Measurements from ENCODE around the gene RTKN. TPM values are rescaled to one million over a fixed set of nuclear protein-coding genes. Genes with fewer than 3 reads are reported as not detected.
"Not testable (repeated sequence)": the region's sequence is repeated elsewhere in the genome, so short reads cannot be mapped to it uniquely, and the experiment has no call there.

Gene RTKN
- total RNA-seq, 3 donors from 2014 or later = 9.3 to 49.9 (median 36.7) TPM

- peak overlapping the region; percentile 85 to 95 (median 88) for H3K4me3 ChIP-seq
- intact Hi-C loops (cut with DNase I; ENCODE audit: low total_unique reads) = no loop called here
- H3K27ac ChIP-seq = peak overlapping the region; percentile 77 to 85
- H3K9me3 ChIP-seq = no peaks in the 10 kb centered on the region
- H3K36me3 ChIP-seq = no peaks in the 10 kb centered on the region
- no peak for DNase-seq (ENCODE audit: low spot score in 2 of 2)
- peaks cover 4 to 8% of the 10 kb centered on the region in 2 donors for H3K4me1 ChIP-seq
- H3K27me3 ChIP-seq = no peaks in the 10 kb centered on the region
- TF ChIP-seq CTCF (IDR thresholded peaks at IDR 0.05) = no peak
- TF ChIP-seq POLR2A (IDR thresholded peaks at IDR 0.05) = no peak
- TF ChIP-seq POLR2AphosphoS5 (IDR thresholded peaks at IDR 0.05) = no peak
Observed at GRCh38 chr2:74464406-74464805, 22.7 kb upstream of the RTKN start.

- Histone ChIP-seq H3K27ac (no peak overlapping the region), H3K36me3 (no peaks in the 10 kb centered on the region), H3K4me1 (peaks cover 8 to 9% of the 10 kb centered on the region in 2 donors), H3K27me3 (no peaks in the 10 kb centered on the region), H3K9me3 (no peaks in the 10 kb centered on the region), H3K4me3 (no peak overlapping the region)
- no peak for DNase-seq (ENCODE audit: low spot score in 2 of 2)
- TF ChIP-seq POLR2A (IDR thresholded peaks at IDR 0.05) (no peak), CTCF (IDR thresholded peaks at IDR 0.05) (no peak), POLR2AphosphoS5 (IDR thresholded peaks at IDR 0.05) (no peak)
- intact Hi-C loops (cut with DNase I; ENCODE audit: low total_unique reads) = no loop called here
Observed at GRCh38 chr2:74462786-74463105, 21.0 kb upstream of the RTKN start.

- Histone ChIP-seq H3K9me3 (no peaks in the 10 kb centered on the region), H3K27me3 (no peaks in the 10 kb centered on the region), H3K4me1 (peaks cover 8 to 9% of the 10 kb centered on the region in 2 donors), H3K27ac (no peak overlapping the region), H3K4me3 (no peak overlapping the region), H3K36me3 (no peaks in the 10 kb centered on the region)
- DNase-seq (ENCODE audit: low spot score in 2 of 2) = no peak
- TF ChIP-seq POLR2A (IDR thresholded peaks at IDR 0.05) = no peak
- TF ChIP-seq CTCF (IDR thresholded peaks at IDR 0.05) = no peak
- no peak for TF ChIP-seq POLR2AphosphoS5 (IDR thresholded peaks at IDR 0.05)
- intact Hi-C loops (cut with DNase I; ENCODE audit: low total_unique reads) = no loop called here
Observed at GRCh38 chr2:74462054-74462785, 20.5 kb upstream of the RTKN start.

GRCh38 chr2:74461187-74462053 is 19.7 kb upstream of the RTKN start:
- Histone ChIP-seq H3K9me3 (no peaks in the 10 kb centered on the region), H3K27ac (no peak overlapping the region), H3K4me3 (no peak overlapping the region), H3K4me1 (peaks cover 12 to 13% of the 10 kb centered on the region in 2 donors), H3K36me3 (no peaks in the 10 kb centered on the region), H3K27me3 (no peaks in the 10 kb centered on the region)
- intact Hi-C loops (cut with DNase I; ENCODE audit: low total_unique reads) = no loop called here
- no peak for TF ChIP-seq POLR2AphosphoS5 (IDR thresholded peaks at IDR 0.05)
- TF ChIP-seq CTCF (IDR thresholded peaks at IDR 0.05) = no peak
- TF ChIP-seq POLR2A (IDR thresholded peaks at IDR 0.05) = no peak
- DNase-seq (ENCODE audit: low spot score in 2 of 2) = no peak

GRCh38 chr2:74460187-74460586 is 18.4 kb upstream of the RTKN start:
- H3K27ac ChIP-seq; H3K27me3 ChIP-seq; DNase-seq (ENCODE audit: low spot score in 2 of 2); H3K36me3 ChIP-seq; intact Hi-C loops (cut with DNase I; ENCODE audit: low total_unique reads); H3K4me3 ChIP-seq; H3K9me3 ChIP-seq: not testable (repeated sequence)
- peaks cover 13 to 24% of the 10 kb centered on the region in 2 donors for H3K4me1 ChIP-seq

- intact Hi-C loops (cut with DNase I; ENCODE audit: low total_unique reads); DNase-seq (ENCODE audit: low spot score in 2 of 2); H3K27ac ChIP-seq; H3K27me3 ChIP-seq; H3K36me3 ChIP-seq; H3K9me3 ChIP-seq: not testable (repeated sequence)
- Histone ChIP-seq H3K4me1 (peaks cover 13 to 24% of the 10 kb centered on the region in 2 donors), H3K4me3 (peak overlapping the region in 2 of 3 donors; percentile 69 to 87)
Observed at GRCh38 chr2:74459503-74460118, 17.9 kb upstream of the RTKN start.
